GM18867 (cell line): ENCODE results near the gene XPO5.
"Not testable (repeated sequence)": the region's sequence is repeated elsewhere in the genome, so short reads cannot be mapped to it uniquely, and the experiment has no call there.

Source experiments
- ATAC-seq: cut with Tn5 transposase; IDR thresholded peaks from one replicate; pipeline ENCODE4 v1.9.1; 2021; ENCODE audit warnings: mild to moderate bottlenecking, moderate library complexity; ENCODE audit not compliant: unreplicated experiment

The XPO5 gene

GRCh38 chr6:43588194-43588593, 12.4 kb upstream of the XPO5 start:
- no peak for ATAC-seq

- no peak for ATAC-seq
These were observed 9.2 kb upstream of the XPO5 start for GRCh38 chr6:43584892-43585570.

GRCh38 chr6:43582911-43583310, 7.1 kb upstream of the XPO5 start:
- no peak for ATAC-seq

- ATAC-seq, result no peak
These were observed 3.3 kb upstream of the XPO5 start for GRCh38 chr6:43579171-43579570.

- no peak for ATAC-seq
These were observed 2.9 kb upstream of the XPO5 start for GRCh38 chr6:43578748-43579147.

GRCh38 chr6:43575105-43575771, 600 bp downstream of the XPO5 start:
- peak; percentile 19 for ATAC-seq

GRCh38 chr6:43572015-43572414, 3.8 kb downstream of the XPO5 start:
- no peak for ATAC-seq

- no peak for ATAC-seq
These were observed 4.9 kb downstream of the XPO5 start for GRCh38 chr6:43570876-43571441.

GRCh38 chr6:43559328-43559727, 16.5 kb downstream of the XPO5 start:
- ATAC-seq, result no peak

- ATAC-seq, result not testable (repeated sequence)
These were observed 18.2 kb downstream of the XPO5 start for GRCh38 chr6:43557620-43558019.

GRCh38 chr6:43547222-43547621, 28.6 kb downstream of the XPO5 start:
- no peak for ATAC-seq

- ATAC-seq, result peak; percentile 40
These were observed 31.4 kb downstream of the XPO5 start for GRCh38 chr6:43544461-43544860.

- peak; percentile 43 for ATAC-seq
These were observed 33.9 kb downstream of the XPO5 start for GRCh38 chr6:43541774-43542471.

GRCh38 chr6:43540507-43540906, 35.3 kb downstream of the XPO5 start:
- no peak for ATAC-seq

- not testable (repeated sequence) for ATAC-seq
These were observed 36.4 kb downstream of the XPO5 start for GRCh38 chr6:43539409-43539808.

GRCh38 chr6:43538986-43539385, 36.9 kb downstream of the XPO5 start:
- not testable (repeated sequence) for ATAC-seq

- ATAC-seq, result no peak
These were observed 43.6 kb downstream of the XPO5 start for GRCh38 chr6:43532201-43532600.

GRCh38 chr6:43524483-43524961, 51.3 kb downstream of the XPO5 start:
- no peak for ATAC-seq

- ATAC-seq, result no peak
These were observed 52.6 kb downstream of the XPO5 start for GRCh38 chr6:43523284-43523683.

GRCh38 chr6:43522547-43523261, 53.1 kb downstream of the XPO5 start:
- ATAC-seq, result no peak

GRCh38 chr6:43521836-43522235, 54.0 kb downstream of the XPO5 start:
- no peak for ATAC-seq
